Lower leg skin (tissue), 3 donors: ENCODE measurements around the gene PVR.

Experiments
- CTCF ChIP-seq, 3 donors: fragments of 450-650 bp; IDR thresholded peaks; one replicate each; pipeline ENCODE4 v1.5.1; 2016; ENCODE audit warnings: antibody characterized with exemption in 3 of 3, mild to moderate bottlenecking in 3 of 3, moderate library complexity in 2 of 3
- POLR2A ChIP-seq, 2 donors: fragments of 450-650 bp; IDR thresholded peaks; one replicate each; pipeline ENCODE4 v1.6.1; 2016 to 2017; ENCODE audit warnings: antibody characterized with exemption in 2 of 2, mild to moderate bottlenecking in 1 of 2, moderate library complexity in 1 of 2

GRCh38 chr19:44694184-44694579 lies 50.5 kb downstream of the PVR start:
- no peak for TF ChIP-seq CTCF (IDR thresholded peaks at IDR 0.05)
- no peak for TF ChIP-seq POLR2A (IDR thresholded peaks at IDR 0.05)
